Smooth muscle cell of the brain vasculature (primary cell): ENCODE measurements around the gene LCN2.
"Not testable (repeated sequence)": the region's sequence is repeated elsewhere in the genome, so short reads cannot be mapped to it uniquely, and the experiment has no call there.

ENCODE experiments used
- DNase-seq: peaks from one replicate; pipeline ENCODE4 v3.0.0-alpha.2; 2012; ENCODE audit warnings: low read depth, low spot score

LCN2 gene

GRCh38 chr9:128166169-128166568 lies 16.9 kb downstream of the LCN2 start:
- DNase-seq = no peak

- DNase-seq = no peak
Measured at GRCh38 chr9:128167209-128167608, 18.0 kb downstream of the LCN2 start.

GRCh38 chr9:128168731-128169308 lies 19.6 kb downstream of the LCN2 start:
- no peak for DNase-seq

- DNase-seq = no peak
Measured at GRCh38 chr9:128169492-128169891, 20.2 kb downstream of the LCN2 start.

GRCh38 chr9:128169925-128170324 lies 20.7 kb downstream of the LCN2 start:
- DNase-seq = no peak

- DNase-seq = no peak
Measured at GRCh38 chr9:128174062-128174461, 24.8 kb downstream of the LCN2 start.

- no peak for DNase-seq
Measured at GRCh38 chr9:128175102-128175563, 25.9 kb downstream of the LCN2 start.

GRCh38 chr9:128175726-128176125 lies 26.5 kb downstream of the LCN2 start:
- DNase-seq = no peak

- no peak for DNase-seq
Measured at GRCh38 chr9:128178806-128179431, 29.7 kb downstream of the LCN2 start.

- DNase-seq = no peak
Measured at GRCh38 chr9:128180001-128180400, 30.7 kb downstream of the LCN2 start.

GRCh38 chr9:128180447-128180846 lies 31.2 kb downstream of the LCN2 start:
- no peak for DNase-seq

- DNase-seq = not testable (repeated sequence)
Measured at GRCh38 chr9:128181480-128181879, 32.2 kb downstream of the LCN2 start.

GRCh38 chr9:128182893-128183588 lies 33.8 kb downstream of the LCN2 start:
- no peak for DNase-seq

- no peak for DNase-seq
Measured at GRCh38 chr9:128185979-128186965, 37.0 kb downstream of the LCN2 start.

- no peak for DNase-seq
Measured at GRCh38 chr9:128187361-128187760, 38.1 kb downstream of the LCN2 start.

- no peak for DNase-seq
Measured at GRCh38 chr9:128188209-128188608, 39.0 kb downstream of the LCN2 start.

GRCh38 chr9:128190013-128190412 lies 40.8 kb downstream of the LCN2 start:
- no peak for DNase-seq

- no peak for DNase-seq
Measured at GRCh38 chr9:128190516-128191405, 41.5 kb downstream of the LCN2 start.

GRCh38 chr9:128191406-128192046 lies 42.3 kb downstream of the LCN2 start, which contains the start of gene CIZ1:
CIZ1 (minus strand) TSS chr9:128191572; CDS start chr9:128190857, 715 bp downstream.
- no peak for DNase-seq
